ENCODE data around the gene RBBP4.

GRCh38 chr1:32622205-32622604 lies 28.8 kb upstream of the RBBP4 start:
- TF ChIP-seq CTCF (IDR thresholded peaks at IDR 0.05) (no peak), EZH2 (IDR thresholded peaks at IDR 0.05; ENCODE audit: borderline replicate concordance, insufficient read depth, low read depth, low read length, poor library complexity, severe bottlenecking) (no peak)

Data from B cell (primary cell).